Heart right ventricle (tissue), 16 donors: ENCODE data around the gene AGAP1. TPM values are rescaled to one million over a fixed set of nuclear protein-coding genes. Genes with fewer than 3 reads are reported as not detected.
A peak's percentile ranks its signal among the peaks of the same experiment; 100 is the strongest.

ENCODE experiments used
- ATAC-seq, 8 donors: fragments of 200-7000 bp; cut with Tn5 transposase; one replicate each; pipeline ENCODE4 v1.9.1; 2020; ENCODE audit warnings: mild to moderate bottlenecking in 8 of 8, moderate library complexity in 8 of 8, moderate number of reproducible peaks in 1 of 8
- DNase-seq, 2 donors: peaks; one replicate each; pipeline ENCODE4 v3.0.0-alpha.2; 2020
- H3K27ac ChIP-seq, 10 donors: fragments of 200-600 bp; sonication (generic) in 2 of 10; one replicate each; pipeline versions ENCODE4 v1.5.0 to v1.8.0; 2020 to 2022; ENCODE audit warnings: mild to moderate bottlenecking in 3 of 10
- H3K27me3 ChIP-seq, 7 donors: fragments of 200-600 bp; one replicate each; pipeline ENCODE4 v1.8.0; 2021 to 2022; ENCODE audit warnings: mild to moderate bottlenecking in 2 of 7
- H3K36me3 ChIP-seq, 9 donors: fragments of 200-600 bp; sonication (generic) in 1 of 9; one replicate each; pipeline versions ENCODE4 v1.5.0 to v1.8.0; 2020 to 2022; ENCODE audit warnings: mild to moderate bottlenecking in 2 of 9
- H3K4me1 ChIP-seq, 9 donors: fragments of 200-600 bp; sonication (generic) in 1 of 9; one replicate each; pipeline versions ENCODE4 v1.5.0 to v1.8.0; 2020 to 2022; ENCODE audit warnings: mild to moderate bottlenecking in 4 of 9
- H3K4me3 ChIP-seq, 10 donors: fragments of 200-600 bp; sonication (generic) in 2 of 10; one replicate each; pipeline versions ENCODE4 v1.5.0 to v1.8.0; 2020 to 2022; ENCODE audit warnings: mild to moderate bottlenecking in 7 of 10, moderate library complexity in 2 of 10
- H3K9me3 ChIP-seq, 11 donors: fragments of 200-600 bp in 10 of 11; sonication (generic) in 2 of 11; one replicate each; pipeline versions ENCODE4 v1.5.0 to v1.8.0; 2013 to 2022; ENCODE audit warnings: mild to moderate bottlenecking in 2 of 11, control low read depth in 1 of 11, moderate library complexity in 1 of 11
- whole genome bisulfite sequencing, 2 donors: extraction: QIAGEN DNeasy Blood & Tissue Kit; methylation state at CpG; one replicate each; pipeline ENCODE4 v1.1.7; 2013; ENCODE audit warnings: inconsistent platforms in 1 of 2; 5-methylcytosine and 5-hydroxymethylcytosine counted together
- intact Hi-C, 10 donors: fragments of 100-400 bp; cut with DNase I; formaldehyde crosslinking; loops; one replicate each; pipeline versions ENCODE4 v1.11.1 to v1.14.2; 2022
- polyA plus RNA-seq, 2 donors: library from polyadenylated mRNA; stranded (reverse); fragments of 200-250 nt; gene quantifications; one replicate each; pipeline ENCODE4 v1.2.3, GENCODE V29; 2013
- total RNA-seq, 10 donors: library from RNA; stranded (reverse); fragmentation: NEBNext Ultra II Directional in 3 of 10; extraction: Animal tissue kit (Norgen Biotek cat#: 25700) in 3 of 10; gene quantifications; one replicate each; pipeline versions ENCODE4 v1.2.1 to v1.2.4, GENCODE V29; 2021 to 2023
- TF ChIP-seq, protein P1 (sequence below), 9 donors: fragments of 200-600 bp; sonication (generic) in 2 of 9; IDR thresholded peaks; one replicate each; pipeline versions ENCODE4 v1.5.0 to v1.8.0; 2021 to 2022; ENCODE audit warnings: antibody characterized with exemption in 9 of 9, mild to moderate bottlenecking in 5 of 9, moderate library complexity in 1 of 9
- donor health status: Arrhythmogenic right ventricular cardiomyopathy.
- donor health status: ischemic (EF 13 %, LVEDD 7.1; RV severe dilation, severe dysfunction).
- donor health status: healthy with polysubstance abuse.
- donor health status: DM: no; HTN: yes; CAD: no.
- donor health status: DM: no; HTN: no; CAD: no.
- donor health status: ischemic (EF 25% LVEDD 6.9; RV normal size, moderate dysfunction).
- donor health status: ischemic (EF 25% LVEDD 5.7; RV mildly dilated, moderate dysfunction).
- donor health status: healthy.
- donor health status: DM: yes; HTN: yes; CAD: no.
- donor health status: Ischemic cardiomyopathy.
- donor health status: ischemic (EF 35%, LVEDD 5.7; RV mildly dilated, moderate dysfunction).
- donor health status: nonischemic (EF 11% LVEDD 7.7; RV severe dilation, severe dysfunction).
- donor health status: DM: yes; HTN: yes; CAD: no.
- donor health status: PGD.
- donor health status: ischemic (EF 29% LVEDD 5.4; RV normal size, mild dysfunction).
- donor health status: nonischemic (EF 23%, LVEDD 6.1; RV moderate dilation, normal function).

Gene AGAP1
- total and polyA plus RNA-seq, 12 donors = 3.5 to 29.2 (median 19.4) TPM

DNA sequence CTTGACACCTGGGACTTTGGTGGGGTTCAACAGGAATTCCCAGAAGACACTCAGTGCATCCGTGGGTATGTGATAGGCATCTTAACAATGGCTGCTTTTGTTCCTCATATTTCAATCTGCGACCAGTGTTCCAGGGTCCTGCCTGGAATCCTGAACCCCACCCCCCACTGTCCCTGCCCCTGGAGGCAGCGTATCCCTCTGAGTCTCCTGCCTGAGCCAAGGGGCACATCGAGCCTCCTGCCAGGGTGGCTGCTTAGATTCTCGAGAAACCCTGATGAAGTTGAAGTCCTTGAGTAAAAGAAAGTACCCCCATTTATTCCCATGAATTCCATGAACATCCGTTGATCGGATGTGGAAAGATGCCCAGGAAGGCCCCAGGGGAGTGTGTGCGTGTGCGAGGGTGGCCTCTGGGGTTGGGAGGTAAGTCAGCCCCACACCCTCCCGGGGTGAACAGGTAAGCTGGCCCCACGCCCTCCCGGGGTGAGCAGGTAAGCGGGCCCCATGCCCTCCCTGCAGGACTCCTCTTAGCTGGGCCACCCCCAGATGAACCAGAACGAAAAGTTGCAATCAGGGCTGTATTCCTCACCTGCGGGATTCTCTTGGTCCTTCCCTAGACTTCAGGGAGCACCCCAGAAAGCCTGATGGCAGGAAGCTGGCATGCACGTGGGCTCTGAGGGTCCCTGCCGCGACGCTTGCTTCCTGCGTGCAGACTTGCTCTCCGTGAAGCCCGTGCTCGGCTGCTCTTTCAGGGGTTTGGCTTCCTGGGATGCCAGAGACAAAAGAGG lies 253.3 kb downstream of the AGAP1 start:
- TF ChIP-seq, protein P1, sequence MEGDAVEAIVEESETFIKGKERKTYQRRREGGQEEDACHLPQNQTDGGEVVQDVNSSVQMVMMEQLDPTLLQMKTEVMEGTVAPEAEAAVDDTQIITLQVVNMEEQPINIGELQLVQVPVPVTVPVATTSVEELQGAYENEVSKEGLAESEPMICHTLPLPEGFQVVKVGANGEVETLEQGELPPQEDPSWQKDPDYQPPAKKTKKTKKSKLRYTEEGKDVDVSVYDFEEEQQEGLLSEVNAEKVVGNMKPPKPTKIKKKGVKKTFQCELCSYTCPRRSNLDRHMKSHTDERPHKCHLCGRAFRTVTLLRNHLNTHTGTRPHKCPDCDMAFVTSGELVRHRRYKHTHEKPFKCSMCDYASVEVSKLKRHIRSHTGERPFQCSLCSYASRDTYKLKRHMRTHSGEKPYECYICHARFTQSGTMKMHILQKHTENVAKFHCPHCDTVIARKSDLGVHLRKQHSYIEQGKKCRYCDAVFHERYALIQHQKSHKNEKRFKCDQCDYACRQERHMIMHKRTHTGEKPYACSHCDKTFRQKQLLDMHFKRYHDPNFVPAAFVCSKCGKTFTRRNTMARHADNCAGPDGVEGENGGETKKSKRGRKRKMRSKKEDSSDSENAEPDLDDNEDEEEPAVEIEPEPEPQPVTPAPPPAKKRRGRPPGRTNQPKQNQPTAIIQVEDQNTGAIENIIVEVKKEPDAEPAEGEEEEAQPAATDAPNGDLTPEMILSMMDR (IDR thresholded peaks at IDR 0.05) = no peak
- intact Hi-C loops = loop anchor here (2.0 to 10.0 kb wide), 8 partner anchors 70 to 615 kb away; no protein-coding TSS in a partner anchor
- ATAC-seq = peak in 2 of 8 donors; percentile 17 to 43

DNA sequence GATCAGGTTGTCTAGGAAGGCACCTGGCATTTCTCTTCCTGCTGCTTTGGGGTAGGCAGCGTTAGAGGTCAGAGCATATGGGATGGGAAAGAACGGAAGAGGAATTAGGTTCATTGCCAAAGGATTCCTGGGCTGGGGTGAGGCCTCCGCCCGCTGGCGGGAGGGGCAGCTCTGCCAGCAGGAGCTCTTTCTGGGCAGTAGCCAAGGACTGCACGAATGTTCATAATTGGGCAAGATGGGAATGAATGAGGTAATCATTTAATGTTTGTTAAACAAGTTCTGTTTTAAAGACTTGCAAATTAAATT lies 253.9 kb downstream of the AGAP1 start:
- Histone ChIP-seq H3K27ac (no peak overlapping the region), H3K36me3 (peaks cover 0 to 70% (median 13%) of the 10 kb centered on the region in 9 donors), H3K4me3 (no peak overlapping the region), H3K4me1 (peaks cover 0 to 12% (median 0%) of the 10 kb centered on the region in 9 donors), H3K9me3 (no peaks in the 10 kb centered on the region), H3K27me3 (no peaks in the 10 kb centered on the region)
- intact Hi-C loops = loop anchor here (2.0 to 10.0 kb wide), 8 partner anchors 70 to 615 kb away; no protein-coding TSS in a partner anchor
- 31 to 44% methylated on average over 6 of the region's 6 CpGs for WGBS, 2 donors
- ATAC-seq = peak in 1 of 8 donors; percentile 37
- TF ChIP-seq, protein P1 (IDR thresholded peaks at IDR 0.05) = no peak
- no peak for DNase-seq

More for the DNA sequence above, 253.3 kb downstream of the AGAP1 start:
- no peaks in the 10 kb centered on the region for H3K9me3 ChIP-seq
- H3K27me3 ChIP-seq = no peaks in the 10 kb centered on the region
- peaks cover 0 to 12% (median 0%) of the 10 kb centered on the region in 9 donors for H3K4me1 ChIP-seq
- DNase-seq = no peak
- H3K36me3 ChIP-seq = peaks cover 0 to 64% (median 9%) of the 10 kb centered on the region in 9 donors
- H3K4me3 ChIP-seq = no peak overlapping the region
- no peak overlapping the region for H3K27ac ChIP-seq
- WGBS, 2 donors = 82 to 87% methylated on average over 23 of the region's 23 CpGs

DNA sequence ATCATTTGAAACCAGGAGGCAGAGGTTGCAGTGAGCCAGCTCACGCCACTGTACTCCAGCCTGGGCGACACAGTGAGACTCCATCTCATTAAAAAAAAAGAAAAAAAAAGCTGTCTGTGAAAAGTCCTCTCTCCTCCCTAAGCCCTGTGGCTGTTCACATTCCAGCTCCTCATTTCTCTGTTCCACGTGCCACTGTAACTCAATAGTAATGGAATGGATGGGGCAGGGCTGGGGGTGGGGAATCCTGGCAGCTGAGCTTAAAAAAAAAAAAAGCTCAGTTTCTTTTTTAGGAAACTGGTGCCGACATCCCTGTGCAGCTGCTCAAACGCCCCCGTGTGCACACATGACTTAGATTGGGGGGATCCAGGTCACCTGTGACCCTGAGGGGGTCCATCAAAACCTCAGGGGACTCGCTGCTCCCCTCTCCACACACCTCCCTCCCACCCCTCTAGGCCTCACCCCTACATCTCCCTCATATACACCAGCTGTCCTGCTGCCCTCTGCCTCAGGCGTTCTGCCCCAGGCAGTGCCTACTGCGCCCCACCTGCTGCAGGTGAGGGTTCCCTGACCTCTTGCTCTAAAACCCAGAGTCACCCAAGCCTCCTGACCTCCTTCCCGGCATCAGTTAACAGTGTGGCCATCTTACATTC lies 255.4 kb downstream of the AGAP1 start:
- 68 to 71% methylated on average over 10 of the region's 10 CpGs for WGBS, 2 donors
- H3K4me1 ChIP-seq = peaks cover 0 to 12% (median 0%) of the 10 kb centered on the region in 9 donors
- DNase-seq (no peak), ATAC-seq (peak in 1 of 8 donors; percentile 12)
- intact Hi-C loops = loop anchor here (5.0 to 10.0 kb wide), 7 partner anchors 72 to 617 kb away; no protein-coding TSS in a partner anchor
- H3K27me3 ChIP-seq = no peaks in the 10 kb centered on the region
- peaks cover 0 to 70% (median 13%) of the 10 kb centered on the region in 9 donors for H3K36me3 ChIP-seq
- no peaks in the 10 kb centered on the region for H3K9me3 ChIP-seq
- no peak overlapping the region for H3K27ac ChIP-seq
- TF ChIP-seq, protein P1 (IDR thresholded peaks at IDR 0.05) = no peak
- no peak overlapping the region for H3K4me3 ChIP-seq

DNA sequence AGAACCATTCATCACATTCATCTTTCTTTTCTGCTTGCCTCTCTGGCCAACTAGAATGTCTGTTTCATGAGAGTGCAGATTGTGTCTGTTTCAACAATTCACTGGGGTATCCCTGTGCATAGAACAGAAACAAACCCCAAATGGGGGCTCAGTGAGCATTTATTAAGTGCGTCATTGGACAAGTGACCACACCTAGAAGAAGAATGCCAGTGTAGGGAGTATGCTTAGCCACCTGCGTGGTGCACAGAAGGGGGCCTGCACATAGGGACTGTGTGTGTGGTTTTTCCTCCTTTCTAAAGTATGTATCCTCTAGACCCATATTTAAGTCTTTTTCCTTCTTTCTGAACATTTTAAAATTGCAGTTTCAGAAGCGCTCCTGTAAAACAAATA lies 255.9 kb downstream of the AGAP1 start:
- no peaks in the 10 kb centered on the region for H3K27me3 ChIP-seq
- peaks cover 0 to 69% (median 13%) of the 10 kb centered on the region in 9 donors for H3K36me3 ChIP-seq
- intact Hi-C loops = loop anchor here (5.0 to 10.0 kb wide), 7 partner anchors 72 to 617 kb away; no protein-coding TSS in a partner anchor
- TF ChIP-seq, protein P1 (IDR thresholded peaks at IDR 0.05) = no peak
- peaks cover 0 to 12% (median 0%) of the 10 kb centered on the region in 9 donors for H3K4me1 ChIP-seq
- no peak overlapping the region for H3K4me3 ChIP-seq
- no peaks in the 10 kb centered on the region for H3K9me3 ChIP-seq
- 90 to 99% methylated on average over 3 of the region's 3 CpGs for WGBS, 2 donors
- DNase-seq (no peak), ATAC-seq (no peak)
- H3K27ac ChIP-seq = no peak overlapping the region
